Adrenal gland (tissue), 5 donors: ENCODE data around the gene MYO18A.

ENCODE experiments used
- CTCF ChIP-seq, 6 experiments: fragments of 450-650 bp in 4 of 6; fragments of 200-600 bp in 2 of 6; sonication (generic) in 1 of 6; IDR thresholded peaks; 1 replicate in 5 of 6; 2 replicates in 1 of 6; pipeline versions ENCODE4 v1.5.1 to v1.8.0; 2016 to 2021; ENCODE audit warnings: antibody characterized with exemption in 6 of 6, mild to moderate bottlenecking in 2 of 6, moderate library complexity in 1 of 6
- POLR2A ChIP-seq, 2 donors: fragments of 450-650 bp; IDR thresholded peaks; one replicate each; pipeline ENCODE4 v1.6.1; 2017; ENCODE audit warnings: antibody characterized with exemption in 2 of 2, mild to moderate bottlenecking in 2 of 2, moderate library complexity in 1 of 2
- donor health status: DM: no; HTN: no; CAD: no.

- TF ChIP-seq CTCF (IDR thresholded peaks at IDR 0.05) (no peak), POLR2A (IDR thresholded peaks at IDR 0.05) (no peak)
Observed at GRCh38 chr17:29162082-29162908, 17.9 kb downstream of the MYO18A start.
